KOPT-K1 (cell line): Measurements from ENCODE around the gene LLPH.

Source experiments
- H3K27ac ChIP-seq: fragments of 200-600 bp; sonication (generic); 2 replicates; pipeline ENCODE4 v1.5.1; 2016; ENCODE audit warnings: antibody characterized with exemption, mild to moderate bottlenecking, low read depth, low read length; ENCODE audit not compliant: poor library complexity, severe bottlenecking
- H3K36me3 ChIP-seq: fragments of 200-600 bp; sonication (generic); 2 replicates; pipeline ENCODE4 v1.5.1; 2017; ENCODE audit warnings: antibody characterized with exemption, mild to moderate bottlenecking, low read length, moderate library complexity; ENCODE audit not compliant: insufficient read depth
- H3K9me3 ChIP-seq: fragments of 200-600 bp; sonication (generic); 2 replicates; pipeline ENCODE4 v1.5.1; 2017; ENCODE audit warnings: antibody characterized with exemption, low read length, mild to moderate bottlenecking; ENCODE audit not compliant: insufficient read depth, poor library complexity, severe bottlenecking

Gene LLPH

DNA sequence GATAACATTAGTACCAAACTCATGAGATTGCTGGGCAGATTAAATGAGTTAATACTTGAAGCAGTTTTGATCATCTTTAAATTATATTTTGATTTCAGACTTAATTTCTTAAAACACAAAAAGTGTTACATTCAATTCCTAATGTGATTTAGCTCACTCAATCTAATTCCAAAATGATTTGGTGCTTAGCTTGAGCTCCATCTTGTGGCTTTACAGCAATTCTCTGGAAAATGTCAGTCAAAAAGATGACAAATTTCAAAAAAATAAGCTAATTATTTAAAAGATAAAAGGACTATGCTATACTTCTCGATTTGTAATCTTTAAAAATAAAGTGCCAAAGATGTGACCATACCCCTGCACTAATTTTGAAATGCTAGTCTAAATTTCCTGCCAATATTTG, 10.1 kb downstream of the LLPH start:
- Histone ChIP-seq H3K9me3 (no peaks in the 10 kb centered on the region), H3K27ac (no peak overlapping the region), H3K36me3 (peaks cover 58% of the 10 kb centered on the region)

DNA sequence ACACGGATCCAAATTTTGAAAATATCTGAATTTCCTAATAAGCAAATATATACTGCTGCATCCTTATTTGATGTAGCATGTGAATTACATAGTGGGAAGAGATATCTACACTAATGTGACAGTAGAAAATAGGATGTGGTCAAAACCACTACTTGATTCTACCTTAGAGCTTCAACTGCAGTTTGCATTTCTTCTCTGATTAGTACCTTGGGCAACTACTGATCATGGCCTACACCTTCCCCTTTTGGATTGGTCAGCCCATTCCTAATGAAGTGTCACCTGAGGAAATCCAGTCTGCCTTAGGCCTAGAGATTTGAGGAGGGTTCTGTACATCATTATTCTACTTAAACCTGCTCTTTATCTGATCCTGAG, 10.7 kb downstream of the LLPH start:
- H3K36me3 ChIP-seq, result peaks cover 51% of the 10 kb centered on the region
- no peak overlapping the region for H3K27ac ChIP-seq
- no peaks in the 10 kb centered on the region for H3K9me3 ChIP-seq

DNA sequence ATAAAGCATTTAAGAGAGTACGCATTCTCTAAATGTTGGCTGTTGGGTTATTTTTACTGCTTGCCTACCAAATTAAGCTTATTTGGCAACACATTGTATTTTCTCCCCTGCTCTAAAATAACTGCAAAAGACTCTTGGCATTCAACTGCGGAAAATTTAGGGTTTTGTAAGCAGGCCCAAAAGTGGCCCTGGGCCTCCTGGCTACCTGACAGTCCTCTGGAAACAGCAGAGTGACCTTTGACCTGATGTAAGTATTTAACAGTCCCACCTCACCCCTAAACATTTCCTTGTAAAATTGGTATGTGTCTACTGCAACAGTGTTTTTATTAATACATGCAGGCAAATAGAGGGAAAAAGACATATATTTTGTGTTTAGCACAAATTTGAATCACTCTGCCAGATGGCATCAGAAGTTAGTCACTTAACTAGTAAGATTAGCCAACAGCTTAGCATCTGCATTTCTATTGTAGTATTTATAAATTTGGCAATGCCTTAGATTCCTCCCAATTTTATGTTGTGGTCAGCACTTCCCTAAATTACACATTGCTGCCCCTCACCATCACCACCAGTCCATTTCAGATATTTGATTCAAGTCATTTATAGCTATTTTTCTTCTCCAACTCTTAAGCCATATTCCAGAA, 11.2 kb downstream of the LLPH start:
- Histone ChIP-seq H3K9me3 (no peaks in the 10 kb centered on the region), H3K27ac (no peak overlapping the region), H3K36me3 (peaks cover 46% of the 10 kb centered on the region)

DNA sequence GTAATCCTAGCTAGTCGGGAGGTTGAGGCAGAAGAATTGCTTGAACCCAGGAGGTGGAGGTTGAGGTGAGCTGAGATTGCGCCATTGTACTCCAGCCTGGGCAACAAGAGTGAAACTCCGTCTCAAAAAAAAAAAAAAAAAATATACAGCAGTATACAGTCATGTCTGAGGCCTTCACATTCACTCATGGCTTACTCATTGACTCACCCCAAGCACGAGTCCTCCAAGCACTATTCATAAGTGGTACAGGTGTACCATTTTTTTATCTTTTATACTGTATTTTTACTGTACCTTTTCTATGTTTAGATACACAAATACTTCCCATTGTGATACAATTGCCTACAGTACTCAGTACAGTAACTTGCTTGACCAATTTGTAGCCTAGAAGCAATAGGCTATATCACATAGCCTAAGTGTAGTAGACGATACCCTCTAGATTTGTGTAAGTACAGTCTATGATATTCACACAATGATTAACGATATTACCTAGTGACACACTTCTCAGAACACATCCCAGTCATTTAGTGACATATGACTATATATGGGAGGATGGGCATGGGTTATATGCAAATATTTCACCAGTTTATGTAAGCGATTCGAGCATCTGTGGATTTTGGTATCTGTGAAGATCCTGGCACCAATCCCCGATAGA, 12.2 kb downstream of the LLPH start:
- peaks cover 37% of the 10 kb centered on the region for H3K36me3 ChIP-seq
- H3K9me3 ChIP-seq, result no peaks in the 10 kb centered on the region
- H3K27ac ChIP-seq, result no peak overlapping the region

DNA sequence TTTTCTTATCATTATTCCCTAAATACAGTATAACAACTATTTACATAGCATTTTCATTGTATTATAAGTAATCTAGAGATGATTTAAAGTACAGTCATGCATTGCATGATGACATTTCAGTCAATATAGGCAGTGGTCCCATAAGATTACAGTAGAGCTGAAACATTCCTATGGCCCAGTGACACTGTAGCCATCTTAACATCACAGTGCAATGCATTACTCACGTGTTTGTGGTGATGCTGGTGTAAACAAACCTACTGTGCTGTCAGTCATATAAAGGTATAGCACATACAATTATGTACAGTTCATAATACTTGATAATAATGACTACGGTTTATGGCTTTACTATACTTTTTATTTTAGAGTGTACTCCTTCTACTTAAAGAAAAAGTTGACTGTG, 13.3 kb downstream of the LLPH start:
- Histone ChIP-seq H3K27ac (no peak overlapping the region), H3K9me3 (no peaks in the 10 kb centered on the region), H3K36me3 (peaks cover 25% of the 10 kb centered on the region)

DNA sequence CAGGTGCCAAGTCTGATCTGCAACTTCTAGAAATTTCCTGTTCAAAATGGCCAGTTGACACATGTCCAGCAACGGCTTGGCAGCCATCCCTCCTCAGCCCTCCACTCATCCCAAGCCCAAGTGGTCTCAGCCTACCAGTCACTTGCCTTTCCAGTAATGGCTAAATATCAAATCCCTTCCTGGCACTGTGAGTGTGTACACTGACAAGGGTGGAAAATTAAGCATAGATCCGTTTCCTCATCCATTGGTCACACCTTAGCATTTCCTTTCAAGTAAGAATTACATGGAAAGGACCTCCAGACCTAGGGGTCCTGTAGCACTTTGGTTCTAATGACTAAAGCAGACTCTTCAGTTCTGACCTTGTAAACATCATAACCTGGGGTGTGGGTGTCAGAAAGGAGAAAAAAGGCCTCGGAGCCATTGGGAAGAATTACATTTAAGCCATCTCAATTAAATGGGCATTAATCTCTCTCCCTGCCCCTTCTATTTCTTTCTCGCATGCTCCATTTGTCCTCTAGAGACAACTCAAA, 15.4 kb downstream of the LLPH start:
- Histone ChIP-seq H3K27ac (no peak overlapping the region), H3K36me3 (0 out of 2 replicates have a peak, but pooled peaks cover 6% of the 10 kb centered on the region), H3K9me3 (no peaks in the 10 kb centered on the region)

DNA sequence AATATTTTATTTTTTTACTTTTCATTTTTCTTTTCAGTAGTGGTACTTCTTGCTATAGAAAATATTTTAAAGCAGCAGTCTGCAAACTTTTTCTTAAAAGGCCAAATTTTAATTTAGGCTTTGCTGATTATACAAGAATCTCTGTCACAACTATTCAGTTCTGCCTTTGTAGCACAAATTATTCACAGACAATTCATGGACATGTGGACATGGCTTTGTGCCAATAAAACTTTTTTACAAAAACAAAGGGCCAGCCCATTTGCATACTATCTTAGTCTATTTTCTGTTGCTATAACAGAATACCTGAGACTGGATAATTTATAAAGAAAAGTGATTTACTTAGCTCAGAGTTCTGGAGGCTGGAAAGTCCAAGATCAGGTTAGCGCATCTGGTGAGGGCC, 17.1 kb downstream of the LLPH start:
- Histone ChIP-seq H3K36me3 (no peaks in the 10 kb centered on the region), H3K27ac (no peak overlapping the region), H3K9me3 (no peaks in the 10 kb centered on the region)

DNA sequence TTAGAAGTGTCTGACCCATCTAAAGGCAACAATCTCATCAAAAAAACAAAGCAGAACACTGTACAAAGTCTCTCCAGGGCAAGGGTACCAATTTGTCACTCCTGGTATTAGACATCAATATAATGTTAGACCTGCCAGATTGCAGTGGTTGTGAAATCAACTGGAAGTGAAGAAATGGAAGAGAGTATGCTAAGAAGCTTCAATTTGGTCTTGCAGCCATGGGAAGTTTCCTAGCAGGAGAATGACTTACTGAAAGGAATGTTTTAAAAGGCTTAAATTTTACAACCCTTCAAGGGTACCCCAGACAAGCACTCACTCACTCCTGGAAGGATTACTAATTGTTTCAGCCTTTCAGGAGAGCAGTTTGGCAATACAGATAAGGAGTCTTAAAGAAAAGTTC, 18.9 kb downstream of the LLPH start:
- Histone ChIP-seq H3K36me3 (no peaks in the 10 kb centered on the region), H3K27ac (no peak overlapping the region), H3K9me3 (no peaks in the 10 kb centered on the region)

DNA sequence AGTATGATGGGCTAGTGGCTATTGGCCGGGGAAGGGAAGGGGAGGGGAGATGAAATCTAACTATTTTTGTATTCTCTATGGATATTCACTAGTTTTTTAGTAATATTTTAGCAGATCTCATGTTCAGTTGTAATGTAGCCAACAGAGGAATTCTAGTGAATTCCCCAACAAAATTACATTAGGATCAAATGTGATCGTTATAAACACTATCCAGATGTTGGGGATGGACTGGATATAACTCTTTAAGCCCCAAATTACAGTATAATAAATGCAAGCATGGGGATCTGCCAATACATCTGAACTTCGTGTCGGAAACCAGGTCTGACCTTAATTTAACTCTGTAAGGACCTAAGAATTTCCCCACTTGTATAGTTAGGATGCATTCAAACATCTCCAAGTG, 21.5 kb downstream of the LLPH start:
- H3K9me3 ChIP-seq, result no peaks in the 10 kb centered on the region
- no peak overlapping the region for H3K27ac ChIP-seq
- H3K36me3 ChIP-seq, result no peaks in the 10 kb centered on the region

DNA sequence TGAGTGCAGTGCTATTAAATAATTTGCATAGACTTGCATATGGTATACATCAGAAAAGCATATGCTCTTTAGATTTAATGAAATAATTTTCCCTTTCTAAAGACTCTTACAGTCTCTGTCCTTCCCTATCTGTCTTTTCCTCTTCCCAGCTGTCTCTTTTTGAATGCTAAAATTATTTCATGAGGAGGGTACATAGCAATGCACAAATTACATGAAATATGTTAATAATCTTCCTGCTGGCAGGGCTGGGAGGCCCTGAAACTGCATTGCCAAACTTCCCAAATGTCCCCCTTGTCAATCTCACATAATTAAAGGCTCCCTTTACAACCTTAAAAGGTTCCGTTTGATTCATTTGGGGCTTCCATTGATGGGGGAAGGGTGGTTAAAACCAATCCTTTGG, 22.2 kb downstream of the LLPH start:
- Histone ChIP-seq H3K9me3 (no peaks in the 10 kb centered on the region), H3K36me3 (no peaks in the 10 kb centered on the region), H3K27ac (no peak overlapping the region)

DNA sequence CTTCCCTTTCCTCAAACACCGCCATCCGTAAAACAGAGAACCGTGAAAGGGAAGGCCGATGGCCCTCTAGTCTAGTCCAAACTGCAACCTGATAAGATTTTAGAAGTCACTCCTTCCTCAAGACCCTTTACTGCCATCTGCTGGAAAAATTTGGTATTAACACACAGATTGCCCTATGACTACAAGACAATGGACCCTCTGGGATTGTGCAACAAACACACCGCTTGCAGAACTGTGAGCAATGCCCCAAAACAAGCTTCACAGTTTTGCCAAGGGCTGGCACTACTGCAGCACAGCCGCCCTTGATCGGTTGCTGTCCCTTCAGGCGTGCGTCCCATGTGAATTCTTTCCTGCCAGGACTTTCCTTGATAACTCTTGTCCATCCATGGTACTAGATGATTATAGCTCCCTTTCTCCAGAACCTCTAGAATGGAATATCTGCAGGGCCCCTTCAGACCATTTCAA, 23.1 kb downstream of the LLPH start:
- Histone ChIP-seq H3K9me3 (no peaks in the 10 kb centered on the region), H3K27ac (no peak overlapping the region)

DNA sequence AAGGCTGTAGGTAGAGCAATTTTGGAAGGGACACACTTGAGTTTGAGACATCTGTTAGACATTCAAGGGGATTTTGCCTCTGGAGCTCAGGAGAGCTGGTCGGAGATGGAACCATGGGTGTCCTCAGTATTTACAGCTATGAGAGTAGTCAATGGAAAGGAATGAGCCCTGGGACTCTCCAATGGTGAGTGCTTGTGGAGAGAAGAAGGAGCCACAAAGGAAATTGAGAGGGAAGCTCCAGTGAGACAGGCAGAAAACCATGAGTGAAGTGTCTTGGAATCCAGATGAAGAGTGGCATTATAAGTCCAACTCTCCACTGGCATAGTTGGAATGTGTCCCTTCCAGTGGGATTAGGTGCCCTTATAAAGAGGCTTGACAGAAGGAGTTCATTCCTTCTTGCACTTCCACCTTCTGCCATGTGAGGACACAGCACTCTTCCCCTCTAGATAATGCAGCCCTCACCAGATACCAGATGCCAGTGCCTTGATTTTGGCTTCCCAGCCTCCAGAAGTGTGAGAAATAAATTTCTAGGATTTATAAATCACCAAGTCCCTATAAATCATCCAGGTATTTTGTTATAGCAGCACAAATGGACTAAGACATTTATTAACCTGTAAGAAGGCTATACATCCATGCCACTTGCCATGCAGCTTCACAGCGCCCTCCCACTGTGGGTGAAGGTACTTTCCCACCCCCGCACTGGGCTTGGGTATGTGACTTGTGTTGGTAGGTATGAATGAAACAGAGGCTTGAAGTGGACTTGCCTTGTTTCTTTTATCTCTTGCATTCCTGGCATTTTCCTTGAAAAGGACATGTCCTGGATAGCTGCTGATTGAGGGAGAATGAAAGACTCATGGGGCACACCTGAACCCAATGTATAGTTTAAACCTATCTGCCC, 27.3 kb downstream of the LLPH start:
- H3K9me3 ChIP-seq, result no peaks in the 10 kb centered on the region

More for the DNA sequence above, 23.1 kb downstream of the LLPH start:
- H3K36me3 ChIP-seq, result no peaks in the 10 kb centered on the region

DNA sequence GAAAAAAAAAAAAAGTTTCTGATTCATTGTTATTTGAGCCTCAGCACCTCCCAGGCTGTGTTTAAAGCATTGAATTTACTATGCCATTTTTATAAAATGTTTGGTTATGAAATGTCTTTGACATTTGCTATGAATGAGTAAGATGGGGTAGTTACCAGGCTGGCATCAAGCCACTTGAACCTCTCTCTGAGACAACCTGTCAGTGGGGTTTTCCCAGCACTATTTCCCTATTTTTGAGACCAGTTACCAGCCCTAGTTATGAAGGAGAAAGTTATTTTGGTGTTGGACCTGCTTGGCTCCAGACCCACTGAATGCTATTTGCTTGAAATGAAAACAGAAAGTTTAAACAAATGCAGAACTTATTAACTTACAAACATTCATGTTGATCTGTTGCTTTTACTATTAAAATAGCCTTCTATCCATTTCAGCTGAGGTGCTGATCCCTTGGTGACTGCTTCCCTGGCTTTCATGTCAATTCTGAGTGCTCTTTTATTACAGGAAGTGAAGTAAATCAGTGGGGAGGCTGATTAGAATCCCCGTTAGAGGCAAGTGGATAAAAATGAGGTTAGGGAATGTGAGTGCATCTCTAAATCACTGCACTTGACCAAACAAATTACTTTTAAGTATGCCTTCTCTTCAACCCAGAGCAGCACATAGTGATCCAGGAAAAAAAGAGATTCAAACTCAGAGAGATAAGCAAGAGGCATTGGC, 37.8 kb downstream of the LLPH start:
- no peak overlapping the region for H3K27ac ChIP-seq
- no peaks in the 10 kb centered on the region for H3K9me3 ChIP-seq
- no peaks in the 10 kb centered on the region for H3K36me3 ChIP-seq

More for the DNA sequence above, 27.3 kb downstream of the LLPH start:
- no peaks in the 10 kb centered on the region for H3K36me3 ChIP-seq
- H3K27ac ChIP-seq, result no peak overlapping the region

DNA sequence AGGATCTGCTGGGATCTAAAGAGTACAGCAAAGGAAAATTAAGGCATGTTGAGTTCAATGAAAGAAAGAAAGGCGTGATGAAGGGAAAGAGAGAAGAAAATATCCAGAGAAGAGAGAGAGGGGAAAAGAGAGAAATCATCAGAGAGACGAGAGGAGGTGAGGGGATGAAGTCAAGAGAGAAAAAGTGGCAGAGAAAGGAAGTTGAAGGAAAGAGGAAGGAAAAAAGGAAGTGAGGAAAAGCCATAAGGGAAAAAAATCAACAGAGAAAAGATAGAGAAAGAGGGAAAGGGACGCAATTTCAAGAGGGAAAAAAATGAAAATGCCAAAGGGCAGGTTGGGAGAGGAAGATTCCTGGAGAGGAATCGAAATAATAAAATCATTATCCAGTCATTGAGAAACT, 40.4 kb downstream of the LLPH start:
- no peaks in the 10 kb centered on the region for H3K9me3 ChIP-seq
- H3K36me3 ChIP-seq, result no peaks in the 10 kb centered on the region
- no peak overlapping the region for H3K27ac ChIP-seq
